ENCODE data around the gene TAF6L. TPM values are rescaled to one million over a fixed set of nuclear protein-coding genes. Genes with fewer than 3 reads are reported as not detected.

TAF6L gene
- total RNA-seq, 1 experiment from 2014 or later: 42.1 TPM

GRCh38 chr11:62830904-62831519 is 59.8 kb downstream of the TAF6L start (continued):
- TF ChIP-seq CTCF (IDR thresholded peaks at IDR 0.05): no peak

- ATAC-seq (peak; percentile 91), DNase-seq (ENCODE audit: low spot score) (peak; percentile 100)
- Mint-ChIP-seq H3K9me3 (no peaks in the 10 kb centered on the region), H3K27ac (peak within 1 kb of the TSS; percentile 100), H3K36me3 (peaks cover 40% of the 10 kb centered on the region), H3K27me3 (ENCODE audit: low read depth) (no peaks in the 10 kb centered on the region), H3K4me1 (peaks cover 16% of the 10 kb centered on the region), H3K4me3 (peak within 1 kb of the TSS; percentile 100)
- ChIA-PET CTCF (interaction anchor here (0.6 to 2.4 kb wide), 21 partner anchors 9 to 850 kb away, joined by 3 to 22 read pairs (median 4); partner anchors contain the start of genes C11orf98, HNRNPUL2, TAF6L and TMEM179B), POLR2A (interaction anchor here (0.5 to 2.4 kb wide), 36 partner anchors 9 to 1719 kb away, joined by 3 to 35 read pairs (median 4); partner anchors contain the start of genes BSCL2, C11orf98, CSKMT and GNG3)
- TF ChIP-seq ATF6 (CRISPR knock-in tag; IDR thresholded peaks at IDR 0.05) (no peak), HMGA2 (CRISPR knock-in tag; IDR thresholded peaks at IDR 0.05) (no peak), ZNF532 (CRISPR knock-in tag; IDR thresholded peaks at IDR 0.05; ENCODE audit: borderline replicate concordance) (no peak), ZNF121 (CRISPR knock-in tag; IDR thresholded peaks at IDR 0.05) (no peak), SP1 (CRISPR knock-in tag; conservative IDR thresholded peaks at IDR 0.05) (peak; percentile 77), EMX1 (CRISPR knock-in tag; IDR thresholded peaks at IDR 0.05) (no peak), USF2 (CRISPR knock-in tag; IDR thresholded peaks at IDR 0.05) (peak; percentile 61; the same call in 1 of the 2 replicates), AR (CRISPR knock-in tag; IDR thresholded peaks at IDR 0.05) (no peak), ETV6 (CRISPR knock-in tag; IDR thresholded peaks at IDR 0.05) (no peak), FOXK1 (CRISPR knock-in tag; IDR thresholded peaks at IDR 0.05) (peak; percentile 95), GRHL2 (CRISPR knock-in tag; IDR thresholded peaks at IDR 0.05; ENCODE audit: insufficient replicate concordance, severe bottlenecking) (no peak), CDX4 (CRISPR knock-in tag; IDR thresholded peaks at IDR 0.05; ENCODE audit: borderline replicate concordance) (no peak), NFYB (CRISPR knock-in tag; conservative IDR thresholded peaks at IDR 0.05; ENCODE audit: low read depth) (peak; percentile 85), PRRX2 (CRISPR knock-in tag; IDR thresholded peaks at IDR 0.05) (no peak), SMAD3 (CRISPR knock-in tag; IDR thresholded peaks at IDR 0.05; ENCODE audit: borderline replicate concordance) (no peak), MLX (CRISPR knock-in tag; IDR thresholded peaks at IDR 0.05) (no peak), E2F5 (CRISPR knock-in tag; IDR thresholded peaks at IDR 0.05) (peak; percentile 67), RELA (CRISPR knock-in tag; IDR thresholded peaks at IDR 0.05; ENCODE audit: borderline replicate concordance) (no peak)
Observed at GRCh38 chr11:62831520-62832335, 60.5 kb downstream of the TAF6L start, which contains the start of gene STX5. STX5 (minus strand) TSS chr11:62832051; CDS start chr11:62831243, 808 bp downstream.

Measured in WTC11 (cell line).